PC-9 (cell line): Measurements from ENCODE around the gene PSMG3. TPM values are rescaled to one million over a fixed set of nuclear protein-coding genes. Genes with fewer than 3 reads are reported as not detected.

Experiments
- BruUV-seq: library from RNA; stranded (reverse); fragments of 400-500 nt; replicated peaks from 2 replicates; lab custom pipeline; 2021; lab: Mats Ljungman, UMichigan
- CTCF ChIA-PET: fragments of 300-600 bp; sonication (Branson Sonifier 250); formaldehyde crosslinking; loops from one replicate; lab custom pipeline; 2022; ENCODE audit warnings: antibody characterized with exemption; lab: Charles Lee
- POLR2A ChIA-PET: fragments of 300-600 bp; sonication (Branson Sonifier 250); formaldehyde crosslinking; loops from one replicate; lab custom pipeline; 2022; ENCODE audit warnings: antibody characterized with exemption; ENCODE audit not compliant: unreplicated experiment; lab: Charles Lee
- DNase-seq, 2 experiments: peaks; one replicate each; pipeline versions ENCODE4 v3.0.0 to v3.0.0-alpha.2; 2015 to 2022; ENCODE audit warnings: mixed read lengths in 1 of 2
- H2AFZ ChIP-seq: fragments of 200-600 bp; sonication (generic); 2 replicates; pipeline ENCODE4 v1.8.1; 2017; ENCODE audit warnings: antibody characterized with exemption
- H3F3A ChIP-seq: fragments of 200-600 bp; sonication (generic); 2 replicates; pipeline ENCODE4 v1.8.1; 2017; ENCODE audit warnings: antibody characterized with exemption, mild to moderate bottlenecking, low read depth; ENCODE audit not compliant: insufficient read depth
- H3K27ac ChIP-seq: fragments of 200-600 bp; sonication (generic); 2 replicates; pipeline ENCODE4 v1.6.1; 2016; ENCODE audit warnings: mixed run types
- H3K27me3 ChIP-seq: fragments of 200-600 bp; sonication (generic); 2 replicates; pipeline ENCODE4 v1.6.1; 2016; ENCODE audit warnings: low read depth, mixed run types; ENCODE audit not compliant: insufficient read depth
- H3K36me3 ChIP-seq: fragments of 200-600 bp; sonication (generic); 2 replicates; pipeline ENCODE4 v1.6.1; 2016; ENCODE audit warnings: low read depth, mixed run types
- H3K4me1 ChIP-seq: fragments of 200-600 bp; sonication (generic); replicated peaks from 2 replicates; pipeline ENCODE4 v1.6.1; 2016; ENCODE audit warnings: mixed run types; ENCODE audit not compliant: insufficient read depth
- H3K4me2 ChIP-seq: fragments of 200-600 bp; sonication (generic); 2 replicates; pipeline ENCODE4 v1.6.1; 2017; ENCODE audit warnings: mixed run types
- H3K4me3 ChIP-seq: fragments of 200-600 bp; sonication (generic); 2 replicates; pipeline ENCODE4 v1.6.1; 2016; ENCODE audit warnings: mixed run types
- H3K79me2 ChIP-seq: fragments of 200-600 bp; sonication (generic); 2 replicates; pipeline ENCODE4 v1.6.1; 2017; ENCODE audit warnings: low read depth, mixed run types
- H3K9me2 ChIP-seq: fragments of 200-600 bp; sonication (generic); 2 replicates; pipeline ENCODE4 v1.8.1; 2017; ENCODE audit warnings: mild to moderate bottlenecking; ENCODE audit not compliant: insufficient read depth
- H3K9me3 ChIP-seq: fragments of 200-600 bp; sonication (generic); 2 replicates; pipeline ENCODE4 v1.8.1; 2016; ENCODE audit warnings: low read depth; ENCODE audit not compliant: insufficient read depth
- H4K20me1 ChIP-seq: fragments of 200-600 bp; sonication (generic); 2 replicates; pipeline ENCODE4 v1.8.1; 2017; ENCODE audit not compliant: insufficient read depth
- CTCF ChIP-seq: fragments of 200-600 bp; sonication (generic); conservative IDR thresholded peaks from 2 replicates; pipeline ENCODE4 v1.6.1; 2017; ENCODE audit warnings: mixed run types, antibody characterized with exemption, mild to moderate bottlenecking, moderate library complexity
- EZH2 ChIP-seq: fragments of 200-600 bp; sonication (generic); IDR thresholded peaks from 2 replicates; pipeline ENCODE4 v1.8.0; 2017; ENCODE audit warnings: antibody characterized with exemption, low read depth
- intact Hi-C: fragments of 100-400 bp; cut with micrococcal nuclease; formaldehyde crosslinking; loops from one replicate; pipeline ENCODE4 v1.10.0; 2022; ENCODE audit not compliant: unreplicated experiment
- total RNA-seq: library from RNA; stranded (reverse); gene quantifications from 2 replicates; pipeline ENCODE4 v1.2.3, GENCODE V29; 2021

Gene PSMG3
- total RNA-seq, 1 experiment from 2014 or later, result 63.3 TPM

GRCh38 chr7:1544896-1545416 lies 24.9 kb downstream of the PSMG3 start:
- H3K79me2 ChIP-seq, result 0 out of 2 replicates have a peak, but pooled peaks cover 4% of the 10 kb centered on the region
- DNase-seq, result no peak
- no peak overlapping the region for H3K4me2 ChIP-seq
- no peaks in the 10 kb centered on the region for H3K9me3 ChIP-seq
- H3F3A ChIP-seq, result peaks cover 47% of the 10 kb centered on the region
- H4K20me1 ChIP-seq, result peaks cover 44% of the 10 kb centered on the region
- H2AFZ ChIP-seq, result no peak overlapping the region
- H3K9me2 ChIP-seq, result no peaks in the 10 kb centered on the region
- H3K27ac ChIP-seq, result no peak overlapping the region
- intact Hi-C loops, result no loop called here
- CTCF ChIA-PET, result no interaction called here
- TF ChIP-seq EZH2, result no peak
- no peak for TF ChIP-seq CTCF
- POLR2A ChIA-PET, result no interaction called here
- H3K4me3 ChIP-seq, result no peak overlapping the region
- no peaks in the 10 kb centered on the region for H3K36me3 ChIP-seq
- BruUV-seq, result no TSS peak
- H3K27me3 ChIP-seq, result no peaks in the 10 kb centered on the region
- H3K4me1 ChIP-seq, result no peaks in the 10 kb centered on the region

DNA sequence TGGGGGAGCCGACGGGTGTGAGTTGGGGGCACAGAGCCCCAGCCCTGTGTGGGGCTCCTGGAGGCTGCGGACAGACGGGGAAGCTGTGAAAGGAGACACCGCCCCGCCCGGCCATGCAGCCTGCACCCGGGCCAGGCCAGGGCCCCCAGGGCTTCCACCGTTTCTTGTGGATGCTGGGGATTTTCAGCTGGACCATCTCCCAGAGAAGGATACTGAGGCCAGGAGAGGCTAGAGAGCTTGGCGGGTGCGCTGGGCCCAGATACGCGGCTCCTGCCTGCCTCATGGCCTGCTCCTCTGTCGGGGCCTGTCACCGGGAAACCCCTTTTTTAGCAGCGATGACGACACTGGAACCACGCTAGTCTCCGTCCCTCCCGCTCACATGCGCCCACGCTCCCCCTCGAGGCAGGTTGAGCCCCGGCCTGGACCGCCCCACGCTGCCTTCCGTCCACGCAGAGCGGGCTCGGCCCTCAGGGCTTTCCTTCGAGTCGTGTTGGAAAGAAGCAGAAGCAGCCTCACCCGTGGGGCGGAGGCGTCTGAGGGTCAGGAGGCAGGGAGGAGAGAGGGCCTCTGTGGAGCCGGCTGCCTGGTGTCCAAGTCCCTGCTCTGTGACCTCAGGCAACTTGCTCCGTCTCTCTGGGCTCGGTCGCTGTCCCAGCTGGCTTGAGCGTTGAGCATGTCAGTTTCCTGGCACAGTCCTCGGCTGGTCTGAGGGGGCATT lies 25.5 kb downstream of the PSMG3 start:
- no TSS peak for BruUV-seq
- TF ChIP-seq CTCF, result no peak
- TF ChIP-seq EZH2, result no peak
- intact Hi-C loops, result no loop called here
- Histone ChIP-seq H3K9me3 (no peaks in the 10 kb centered on the region), H3K79me2 (peaks cover 10% of the 10 kb centered on the region; the same call in 1 of the 2 replicates), H3K4me2 (no peak overlapping the region), H3K27me3 (no peaks in the 10 kb centered on the region), H2AFZ (no peak overlapping the region), H3F3A (peaks cover 47% of the 10 kb centered on the region), H3K27ac (no peak overlapping the region), H3K36me3 (no peaks in the 10 kb centered on the region), H4K20me1 (peaks cover 50% of the 10 kb centered on the region), H3K9me2 (no peaks in the 10 kb centered on the region), H3K4me1 (no peaks in the 10 kb centered on the region), H3K4me3 (no peak overlapping the region)
- no peak for DNase-seq
- CTCF ChIA-PET, result interaction anchor here (0.6 kb wide), 1 partner anchor 353 kb away, joined by 7 read pairs; no protein-coding TSS in a partner anchor
- POLR2A ChIA-PET, result no interaction called here

- no peaks in the 10 kb centered on the region for H3K36me3 ChIP-seq
- intact Hi-C loops, result no loop called here
- H3F3A ChIP-seq, result peaks cover 47% of the 10 kb centered on the region
- no peaks in the 10 kb centered on the region for H3K4me1 ChIP-seq
- H3K27ac ChIP-seq, result no peak overlapping the region
- H3K79me2 ChIP-seq, result peaks cover 15% of the 10 kb centered on the region
- H3K9me3 ChIP-seq, result no peaks in the 10 kb centered on the region
- no peak overlapping the region for H3K4me3 ChIP-seq
- H3K9me2 ChIP-seq, result no peaks in the 10 kb centered on the region
- H3K4me2 ChIP-seq, result no peak overlapping the region
- no TSS peak for BruUV-seq
- H2AFZ ChIP-seq, result no peak overlapping the region
- ChIA-PET POLR2A (no interaction called here), CTCF (interaction anchor here (0.6 kb wide), 1 partner anchor 352 kb away, joined by 7 read pairs; no protein-coding TSS in a partner anchor)
- no peak for TF ChIP-seq CTCF
- TF ChIP-seq EZH2, result no peak
- DNase-seq, result no peak
- peaks cover 55% of the 10 kb centered on the region for H4K20me1 ChIP-seq
- H3K27me3 ChIP-seq, result no peaks in the 10 kb centered on the region
These were observed 26.0 kb downstream of the PSMG3 start for GRCh38 chr7:1543826-1544177.
